GM12892 (cell line): Measurements from ENCODE around the gene APOC3.

Experiments
- POLR2A ChIP-seq: IDR thresholded peaks from 2 replicates; pipeline ENCODE4 v1.6.1; 2011; ENCODE audit warnings: low read depth, low read length, control low read depth
- POLR2AphosphoS5 ChIP-seq: IDR thresholded peaks from 2 replicates; pipeline ENCODE4 v1.6.1; 2011; ENCODE audit warnings: low read depth, low read length, control low read depth
- TAF1 ChIP-seq: IDR thresholded peaks from 2 replicates; pipeline ENCODE4 v1.6.1; 2011; ENCODE audit warnings: low read depth, mild to moderate bottlenecking, control low read depth, low read length, borderline replicate concordance

DNA sequence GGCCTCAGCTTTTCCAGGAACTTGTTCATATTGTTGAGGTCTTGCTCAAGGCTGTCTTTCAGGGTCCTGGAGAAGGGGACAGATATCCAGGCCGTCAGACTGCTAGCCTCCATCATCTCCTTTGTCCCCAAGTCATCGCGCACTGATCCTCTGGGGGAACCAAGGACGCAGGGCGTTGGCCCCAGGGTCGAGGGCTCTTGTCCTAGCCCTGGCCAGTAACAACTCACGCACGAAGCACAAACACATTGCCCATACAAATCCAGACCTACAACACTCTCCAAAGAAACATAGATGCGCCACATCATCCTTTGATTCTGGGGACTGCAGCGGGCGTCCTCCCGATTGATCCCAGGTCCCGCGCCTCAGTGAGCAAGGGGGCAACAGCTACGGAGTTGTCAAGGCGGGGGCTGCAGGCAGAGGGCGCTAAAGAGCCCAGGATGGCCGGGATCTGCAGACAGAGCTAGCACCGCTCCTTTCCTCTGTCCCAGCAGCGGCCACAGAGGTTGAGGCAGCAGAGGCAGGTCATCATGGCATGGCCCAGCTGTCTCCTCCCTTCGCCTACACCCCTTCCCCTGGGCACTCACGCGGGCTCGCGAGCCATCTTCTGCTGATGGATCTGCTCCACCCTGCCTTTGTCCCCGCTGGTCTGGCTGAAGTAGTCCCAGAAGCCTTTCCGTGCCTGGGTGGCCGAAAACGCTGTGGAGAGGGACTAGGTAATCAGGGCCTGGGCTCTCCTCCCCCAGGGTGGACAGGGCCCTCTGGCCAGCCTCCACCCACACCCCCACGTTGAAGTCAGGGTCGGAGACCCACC lies 38.5 kb upstream of the APOC3 start:
- TF ChIP-seq POLR2A, result no peak
- no peak for TF ChIP-seq POLR2AphosphoS5
- TF ChIP-seq TAF1, result no peak
